AG10803 (cell line): ENCODE measurements around the gene WDR62.
"Not testable (repeated sequence)": the region's sequence is repeated elsewhere in the genome, so short reads cannot be mapped to it uniquely, and the experiment has no call there.

ENCODE experiments used
- DNase-seq: peaks from one replicate; pipeline ENCODE4 v3.0.0; 2010; ENCODE audit warnings: low read depth
- H3K4me3 ChIP-seq: 2 replicates; pipeline ENCODE4 v1.5.1; 2011; ENCODE audit warnings: mild to moderate bottlenecking, low read length, control low read depth
- TF ChIP-seq, protein P1 (sequence below): conservative IDR thresholded peaks from 2 replicates; pipeline ENCODE4 v1.5.1; 2011; ENCODE audit warnings: mild to moderate bottlenecking, low read length, control low read depth, inconsistent platforms

WDR62 gene

DNA sequence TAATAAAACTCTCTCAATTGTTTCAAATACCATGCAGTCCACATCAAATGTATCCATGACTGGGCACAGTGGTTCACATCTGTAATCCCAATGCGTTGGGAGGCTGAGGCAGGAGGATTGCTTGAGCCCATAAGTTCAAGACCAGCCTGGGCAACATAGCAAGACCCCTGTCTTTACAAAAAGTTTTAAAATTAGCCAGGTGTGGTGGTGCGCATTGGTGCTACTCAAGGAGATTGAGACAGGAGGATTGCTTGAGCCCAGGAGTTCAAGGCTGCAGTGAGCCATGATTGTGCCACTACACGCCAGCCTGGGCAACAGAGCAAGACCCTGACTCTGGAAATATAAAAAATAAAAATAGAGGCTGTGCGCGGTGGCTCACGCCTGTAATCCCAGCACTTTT, 27.0 kb upstream of the WDR62 start:
- no peak overlapping the region for H3K4me3 ChIP-seq
- TF ChIP-seq, protein P1, sequence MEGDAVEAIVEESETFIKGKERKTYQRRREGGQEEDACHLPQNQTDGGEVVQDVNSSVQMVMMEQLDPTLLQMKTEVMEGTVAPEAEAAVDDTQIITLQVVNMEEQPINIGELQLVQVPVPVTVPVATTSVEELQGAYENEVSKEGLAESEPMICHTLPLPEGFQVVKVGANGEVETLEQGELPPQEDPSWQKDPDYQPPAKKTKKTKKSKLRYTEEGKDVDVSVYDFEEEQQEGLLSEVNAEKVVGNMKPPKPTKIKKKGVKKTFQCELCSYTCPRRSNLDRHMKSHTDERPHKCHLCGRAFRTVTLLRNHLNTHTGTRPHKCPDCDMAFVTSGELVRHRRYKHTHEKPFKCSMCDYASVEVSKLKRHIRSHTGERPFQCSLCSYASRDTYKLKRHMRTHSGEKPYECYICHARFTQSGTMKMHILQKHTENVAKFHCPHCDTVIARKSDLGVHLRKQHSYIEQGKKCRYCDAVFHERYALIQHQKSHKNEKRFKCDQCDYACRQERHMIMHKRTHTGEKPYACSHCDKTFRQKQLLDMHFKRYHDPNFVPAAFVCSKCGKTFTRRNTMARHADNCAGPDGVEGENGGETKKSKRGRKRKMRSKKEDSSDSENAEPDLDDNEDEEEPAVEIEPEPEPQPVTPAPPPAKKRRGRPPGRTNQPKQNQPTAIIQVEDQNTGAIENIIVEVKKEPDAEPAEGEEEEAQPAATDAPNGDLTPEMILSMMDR: no peak
- DNase-seq: no peak

DNA sequence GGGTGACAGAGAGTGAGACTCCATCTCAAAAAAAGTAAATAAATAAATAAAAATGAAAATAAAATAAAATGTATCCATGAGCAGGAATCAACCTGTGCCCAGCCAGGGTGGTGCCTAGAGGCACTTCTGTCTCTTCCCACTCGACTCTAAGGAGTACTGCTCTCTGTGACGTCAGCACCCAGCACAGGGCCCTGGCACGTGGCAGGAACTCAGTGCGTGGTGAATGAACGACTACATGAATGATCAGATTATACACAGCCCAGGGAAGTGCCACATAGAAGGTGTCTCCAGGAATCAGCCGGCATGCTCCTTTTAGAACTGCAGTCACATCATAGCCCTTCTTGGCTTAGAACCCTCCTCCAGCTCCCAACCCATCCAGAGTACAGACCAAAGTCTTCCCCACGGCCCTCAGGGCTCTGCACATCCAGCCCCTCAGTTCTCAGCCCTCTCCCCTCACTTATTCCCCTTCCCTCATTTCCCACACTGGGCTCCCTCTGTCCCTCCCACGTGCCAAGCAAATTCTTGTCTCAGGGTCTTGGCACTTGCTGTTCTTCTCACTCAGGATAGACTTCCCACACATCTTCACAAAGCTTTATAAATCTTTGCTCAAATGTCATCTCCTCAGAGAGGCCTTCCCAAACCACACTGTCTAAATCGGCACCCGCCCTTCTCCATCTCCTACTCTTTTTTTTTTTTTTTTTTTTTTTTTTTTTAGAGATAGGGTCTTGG, 26.2 kb upstream of the WDR62 start:
- DNase-seq: no peak
- TF ChIP-seq, protein P1: no peak
- no peak overlapping the region for H3K4me3 ChIP-seq

DNA sequence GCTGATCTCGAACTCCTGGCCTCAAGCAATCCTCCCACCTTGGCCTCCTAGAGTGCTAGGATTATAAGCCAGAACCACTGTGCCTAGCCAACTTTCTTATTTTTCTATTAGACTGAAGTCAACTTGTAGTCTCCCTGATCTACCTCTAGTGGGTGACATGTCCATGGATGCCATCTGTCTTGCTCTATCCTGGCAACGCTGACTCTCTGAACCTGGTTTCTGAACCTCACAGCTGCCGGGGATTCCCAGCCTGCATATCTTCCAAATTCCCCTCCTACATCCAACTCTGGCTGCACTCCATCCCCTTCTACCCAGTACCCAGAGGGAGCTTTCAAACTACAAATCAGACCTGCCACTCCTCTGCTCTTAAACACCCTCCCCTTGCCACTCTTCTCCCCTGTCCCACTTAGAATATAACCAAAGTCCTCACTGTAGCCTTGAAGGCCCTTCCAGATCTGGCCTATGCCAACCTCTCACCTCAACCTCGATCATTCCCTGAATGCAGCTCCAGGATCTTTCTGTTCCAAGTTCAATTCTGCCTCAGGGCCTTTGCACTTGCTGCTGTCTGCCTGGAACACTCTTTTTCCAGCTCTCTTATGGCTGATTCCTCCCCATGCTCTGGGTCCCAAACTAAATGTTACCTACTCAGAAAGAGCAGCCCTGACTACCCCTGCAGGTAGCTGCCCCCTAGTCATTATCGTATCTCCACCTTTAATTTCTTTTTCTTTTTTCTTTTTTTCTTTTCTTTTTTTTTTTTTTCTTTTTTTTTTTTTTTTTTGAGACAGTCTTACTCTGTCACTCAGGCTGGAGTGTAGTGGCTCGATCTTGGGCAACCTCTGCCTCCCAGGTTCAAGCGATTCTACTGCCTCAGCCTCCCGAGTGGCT, 24.2 kb upstream of the WDR62 start:
- TF ChIP-seq, protein P1: peak; percentile 47
- peak; percentile 59 for DNase-seq
- no peak overlapping the region for H3K4me3 ChIP-seq

DNA sequence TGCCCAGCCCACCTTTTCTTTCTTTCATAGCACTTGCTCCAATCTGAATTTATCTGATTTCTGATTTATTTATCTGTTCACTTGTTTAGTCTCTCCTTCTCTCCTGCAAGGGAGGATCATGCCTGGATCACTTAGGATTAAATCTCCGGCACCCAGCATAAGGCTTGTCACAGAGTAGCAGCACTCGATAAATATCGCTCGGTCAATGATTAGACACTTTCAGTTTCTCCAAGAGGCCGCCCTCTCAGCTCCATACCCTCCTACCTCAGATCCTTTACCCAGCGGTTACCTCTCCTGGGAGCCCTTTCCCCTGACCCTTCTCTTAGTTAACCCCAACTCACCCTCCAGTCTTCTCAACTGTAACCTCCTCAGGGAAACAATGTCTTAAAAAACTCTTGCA, 23.4 kb upstream of the WDR62 start:
- TF ChIP-seq, protein P1: no peak
- H3K4me3 ChIP-seq: peak overlapping the region; percentile 10; the same call in 1 of the 2 replicates
- DNase-seq: no peak

DNA sequence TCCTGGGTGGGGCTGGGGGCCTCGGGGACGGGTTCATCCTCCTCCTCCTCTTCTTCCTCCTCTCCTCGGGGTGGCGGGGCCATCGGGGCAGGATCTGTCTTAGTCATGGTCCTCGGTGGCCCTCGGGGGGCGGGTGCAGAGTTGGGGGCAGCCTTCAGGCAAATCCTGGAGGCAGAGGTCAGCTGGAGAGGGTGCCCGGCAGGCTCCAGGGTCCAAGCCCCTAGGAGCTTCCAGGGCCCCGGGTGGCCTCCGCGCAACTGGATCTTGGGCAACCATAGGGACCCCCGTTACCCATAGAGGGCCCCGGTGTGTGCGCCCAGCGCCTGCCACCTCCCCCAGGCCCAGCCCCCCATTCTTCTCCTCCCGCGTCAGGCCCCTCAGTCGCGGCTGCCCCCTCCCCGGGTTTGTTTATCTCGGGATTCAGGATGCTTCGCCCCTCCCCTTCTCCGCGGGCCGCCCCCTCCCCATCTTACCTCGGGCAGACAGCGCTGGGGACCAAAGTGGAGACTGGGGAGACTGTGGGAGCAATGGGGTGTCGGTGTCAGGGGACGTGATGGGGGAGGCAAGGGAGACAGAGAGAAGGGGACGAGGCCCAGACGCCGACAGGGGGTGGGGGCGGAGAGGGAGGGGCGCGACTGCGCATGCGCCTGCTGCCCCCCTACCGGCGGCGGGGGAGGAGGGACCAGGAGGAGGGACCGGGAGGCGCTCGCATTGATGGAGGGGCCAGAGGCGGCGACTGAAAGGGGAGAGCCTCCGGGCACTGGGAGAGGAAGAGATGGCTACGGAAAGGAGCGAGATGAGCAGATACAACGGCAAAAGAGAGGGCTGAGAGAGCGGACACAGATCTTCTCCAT, 22.2 kb upstream of the WDR62 start, which contains the start of gene CLIP3:
TSS of gene CLIP3 (minus strand) at position 623 of the 854 bp plus-strand sequence. CDS start at position 107, 516 bp downstream.
- peak; percentile 67 for DNase-seq
- peak within 1 kb of the TSS; percentile 91 for H3K4me3 ChIP-seq
- TF ChIP-seq, protein P1: no peak

- DNase-seq: no peak
- no peak overlapping the region for H3K4me3 ChIP-seq
- TF ChIP-seq, protein P1: no peak
Observed at GRCh38 chr19:36040495-36040894, 14.2 kb upstream of the WDR62 start.

DNA sequence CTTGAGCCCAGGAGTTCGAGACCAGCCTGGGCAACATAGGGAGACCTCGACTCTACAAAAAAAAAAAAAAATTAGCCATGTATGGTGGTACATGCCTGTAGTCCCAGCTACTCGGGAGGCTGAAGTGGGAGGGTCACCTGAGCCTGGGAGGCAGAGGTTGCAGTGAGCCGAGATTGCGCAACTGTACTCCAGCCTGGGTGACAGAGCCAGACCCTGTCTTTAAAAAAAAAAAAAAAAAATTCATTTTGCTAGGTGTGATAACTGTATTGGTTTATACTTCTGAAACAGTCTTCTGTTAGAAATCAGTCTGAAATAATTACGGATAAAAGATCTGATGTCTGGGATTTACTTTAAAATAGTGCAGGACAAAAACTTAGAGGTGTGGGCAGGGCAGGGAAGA, 13.6 kb upstream of the WDR62 start:
- H3K4me3 ChIP-seq, DNase-seq: not testable (repeated sequence)
